ENCODE results near the gene TRNAU1AP. TPM values are rescaled to one million over a fixed set of nuclear protein-coding genes. Genes with fewer than 3 reads are reported as not detected.
"Not testable (repeated sequence)": the region's sequence is repeated elsewhere in the genome, so short reads cannot be mapped to it uniquely, and the experiment has no call there.

Gene TRNAU1AP
- total and polyA plus RNA-seq, 8 donors = 6.2 to 112 (median 23.4) TPM

DNA sequence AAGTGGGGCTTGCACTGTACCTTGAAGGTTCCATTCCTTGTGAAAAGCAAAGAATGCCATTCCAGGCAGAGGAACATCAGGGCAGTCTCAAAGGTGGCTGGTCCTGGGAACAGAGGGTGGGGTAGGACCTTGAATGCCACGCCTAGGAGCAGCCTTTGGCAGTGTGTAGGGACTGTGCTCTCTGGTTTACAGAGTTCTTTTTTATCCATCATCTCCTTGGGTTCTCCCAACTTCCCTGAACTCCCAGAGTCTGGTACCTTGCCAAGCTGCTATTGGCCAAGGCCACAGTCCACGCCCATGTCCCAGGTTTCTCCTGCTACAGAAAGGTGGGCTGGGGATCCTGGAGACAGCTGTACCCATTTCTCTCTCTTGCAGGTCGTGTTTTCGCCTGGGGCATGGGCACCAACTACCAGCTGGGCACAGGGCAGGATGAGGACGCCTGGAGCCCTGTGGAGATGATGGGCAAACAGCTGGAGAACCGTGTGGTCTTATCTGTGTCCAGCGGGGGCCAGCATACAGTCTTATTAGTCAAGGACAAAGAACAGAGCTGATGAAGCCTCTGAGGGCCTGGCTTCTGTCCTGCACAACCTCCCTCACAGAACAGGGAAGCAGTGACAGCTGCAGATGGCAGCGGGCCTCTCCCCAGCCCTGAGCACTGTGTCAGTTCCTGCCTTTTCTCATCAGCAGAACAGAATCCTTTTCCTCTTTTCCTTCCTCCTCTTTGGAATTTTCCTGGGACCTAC is 15.3 kb upstream of the TRNAU1AP start:
- TF ChIP-seq POLR2AphosphoS5 (IDR thresholded peaks at IDR 0.05) (no peak), POLR2A (IDR thresholded peaks at IDR 0.05) (no peak), EP300 (IDR thresholded peaks at IDR 0.05) (no peak)
- TF ChIP-seq, protein P1, sequence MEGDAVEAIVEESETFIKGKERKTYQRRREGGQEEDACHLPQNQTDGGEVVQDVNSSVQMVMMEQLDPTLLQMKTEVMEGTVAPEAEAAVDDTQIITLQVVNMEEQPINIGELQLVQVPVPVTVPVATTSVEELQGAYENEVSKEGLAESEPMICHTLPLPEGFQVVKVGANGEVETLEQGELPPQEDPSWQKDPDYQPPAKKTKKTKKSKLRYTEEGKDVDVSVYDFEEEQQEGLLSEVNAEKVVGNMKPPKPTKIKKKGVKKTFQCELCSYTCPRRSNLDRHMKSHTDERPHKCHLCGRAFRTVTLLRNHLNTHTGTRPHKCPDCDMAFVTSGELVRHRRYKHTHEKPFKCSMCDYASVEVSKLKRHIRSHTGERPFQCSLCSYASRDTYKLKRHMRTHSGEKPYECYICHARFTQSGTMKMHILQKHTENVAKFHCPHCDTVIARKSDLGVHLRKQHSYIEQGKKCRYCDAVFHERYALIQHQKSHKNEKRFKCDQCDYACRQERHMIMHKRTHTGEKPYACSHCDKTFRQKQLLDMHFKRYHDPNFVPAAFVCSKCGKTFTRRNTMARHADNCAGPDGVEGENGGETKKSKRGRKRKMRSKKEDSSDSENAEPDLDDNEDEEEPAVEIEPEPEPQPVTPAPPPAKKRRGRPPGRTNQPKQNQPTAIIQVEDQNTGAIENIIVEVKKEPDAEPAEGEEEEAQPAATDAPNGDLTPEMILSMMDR (IDR thresholded peaks at IDR 0.05) = no peak
- 66 to 79% (median 76%) methylated on average over 6 to 8 of the region's 8 CpGs for WGBS, 5 donors
- Histone ChIP-seq H3K9me3 (no peaks in the 10 kb centered on the region), H3K4me3 (no peak overlapping the region), H3K36me3 (peaks cover 21 to 50% (median 47%) of the 10 kb centered on the region in 4 donors), H3K27me3 (no peaks in the 10 kb centered on the region), H3K4me1 (no peaks in the 10 kb centered on the region), H3K27ac (no peak overlapping the region)
- intact Hi-C loops (cut with DNase I; ENCODE audit: low total_unique reads) = no loop called here
- no peak for DNase-seq

- H3K9me3 ChIP-seq = no peaks in the 10 kb centered on the region
- no peak for TF ChIP-seq EP300 (IDR thresholded peaks at IDR 0.05)
- TF ChIP-seq POLR2A (IDR thresholded peaks at IDR 0.05) = no peak
- TF ChIP-seq POLR2AphosphoS5 (IDR thresholded peaks at IDR 0.05) = no peak
- TF ChIP-seq, protein P1 (IDR thresholded peaks at IDR 0.05) = no peak
- no peaks in the 10 kb centered on the region for H3K4me1 ChIP-seq
- H3K4me3 ChIP-seq = no peak overlapping the region
- 76 to 86% (median 83%) methylated on average over 6 of the region's 6 CpGs for WGBS, 5 donors
- H3K27ac ChIP-seq = no peak overlapping the region
- intact Hi-C loops (cut with DNase I; ENCODE audit: low total_unique reads) = no loop called here
- DNase-seq = no peak
- H3K36me3 ChIP-seq = peaks cover 21 to 48% (median 45%) of the 10 kb centered on the region in 4 donors
- no peaks in the 10 kb centered on the region for H3K27me3 ChIP-seq
These were observed 14.6 kb upstream of the TRNAU1AP start for GRCh38 chr1:28538286-28538685.

DNA sequence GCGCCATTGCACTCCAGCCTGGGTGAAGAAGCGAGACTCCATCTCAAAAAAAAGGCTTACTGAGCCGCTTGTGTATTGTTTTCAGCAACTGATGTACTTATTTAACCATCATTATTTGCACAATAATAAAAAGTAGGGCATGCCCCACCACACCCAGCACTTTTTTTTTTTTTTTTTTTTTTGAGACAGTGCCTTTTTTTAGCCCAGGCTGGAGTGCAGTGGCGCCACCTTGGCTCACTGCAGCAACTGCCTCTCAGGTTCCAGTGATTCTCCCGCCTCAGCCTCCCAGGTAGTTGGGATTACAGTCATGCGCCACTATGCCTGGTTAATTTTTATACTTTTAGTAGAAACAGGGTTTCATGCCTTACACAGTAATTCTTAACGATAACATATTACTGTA is 12.2 kb upstream of the TRNAU1AP start:
- Histone ChIP-seq H3K27me3 (no peaks in the 10 kb centered on the region), H3K27ac (no peak overlapping the region), H3K36me3 (peaks cover 12 to 30% (median 29%) of the 10 kb centered on the region in 4 donors), H3K9me3 (no peaks in the 10 kb centered on the region), H3K4me1 (no peaks in the 10 kb centered on the region), H3K4me3 (no peak overlapping the region)
- intact Hi-C loops (cut with DNase I; ENCODE audit: low total_unique reads) = no loop called here
- TF ChIP-seq POLR2AphosphoS5 (IDR thresholded peaks at IDR 0.05) = no peak
- TF ChIP-seq, protein P1 (IDR thresholded peaks at IDR 0.05) = no peak
- no peak for TF ChIP-seq EP300 (IDR thresholded peaks at IDR 0.05)
- TF ChIP-seq POLR2A (IDR thresholded peaks at IDR 0.05) = no peak
- WGBS, 5 donors = 77 to 88% (median 86%) methylated on average over 7 of the region's 7 CpGs
- DNase-seq = no peak

- H3K36me3 ChIP-seq = peaks cover 3 to 21% (median 21%) of the 10 kb centered on the region in 4 donors
- DNase-seq; intact Hi-C loops (cut with DNase I; ENCODE audit: low total_unique reads); H3K27me3 ChIP-seq; H3K27ac ChIP-seq; H3K4me1 ChIP-seq; H3K9me3 ChIP-seq; H3K4me3 ChIP-seq: not testable (repeated sequence)
- 73 to 84% (median 82%) methylated on average over 8 of the region's 8 CpGs for WGBS, 5 donors
These were observed 11.4 kb upstream of the TRNAU1AP start for GRCh38 chr1:28541414-28542015.

DNA sequence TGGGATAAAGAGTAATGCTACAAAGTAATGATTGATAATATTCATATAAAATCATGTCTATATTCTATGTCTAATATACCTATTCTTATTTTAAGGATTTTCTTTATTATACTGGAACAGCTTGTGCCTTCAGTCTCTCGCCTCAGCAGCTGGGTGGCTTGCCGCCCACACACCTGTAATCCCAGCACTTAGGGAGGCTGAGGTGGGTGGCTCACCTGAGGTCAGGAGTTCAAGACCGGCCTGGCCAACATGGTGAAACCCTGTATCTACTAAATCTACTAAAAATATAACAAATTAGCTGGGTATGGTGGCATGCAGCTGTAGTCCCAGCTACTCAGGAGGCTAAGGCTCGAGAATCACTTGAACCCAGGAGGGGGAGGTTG is 7.6 kb upstream of the TRNAU1AP start:
- H3K27me3 ChIP-seq = no peaks in the 10 kb centered on the region
- no peak overlapping the region for H3K27ac ChIP-seq
- DNase-seq = no peak
- H3K4me3 ChIP-seq = no peak overlapping the region
- TF ChIP-seq EP300 (IDR thresholded peaks at IDR 0.05) (no peak), POLR2A (IDR thresholded peaks at IDR 0.05) (no peak), POLR2AphosphoS5 (IDR thresholded peaks at IDR 0.05) (no peak)
- TF ChIP-seq, protein P1 (IDR thresholded peaks at IDR 0.05) = no peak
- no peaks in the 10 kb centered on the region for H3K36me3 ChIP-seq
- no peaks in the 10 kb centered on the region for H3K4me1 ChIP-seq
- 84 to 97% (median 92%) methylated on average over 4 of the region's 4 CpGs for WGBS, 5 donors
- no peaks in the 10 kb centered on the region for H3K9me3 ChIP-seq
- intact Hi-C loops (cut with DNase I; ENCODE audit: low total_unique reads) = no loop called here
